Measurements from ENCODE around the gene ME2. TPM values are rescaled to one million over a fixed set of nuclear protein-coding genes. Genes with fewer than 3 reads are reported as not detected.

Gene ME2
- total RNA-seq, 1 experiment from 2014 or later: 49.4 TPM

DNA sequence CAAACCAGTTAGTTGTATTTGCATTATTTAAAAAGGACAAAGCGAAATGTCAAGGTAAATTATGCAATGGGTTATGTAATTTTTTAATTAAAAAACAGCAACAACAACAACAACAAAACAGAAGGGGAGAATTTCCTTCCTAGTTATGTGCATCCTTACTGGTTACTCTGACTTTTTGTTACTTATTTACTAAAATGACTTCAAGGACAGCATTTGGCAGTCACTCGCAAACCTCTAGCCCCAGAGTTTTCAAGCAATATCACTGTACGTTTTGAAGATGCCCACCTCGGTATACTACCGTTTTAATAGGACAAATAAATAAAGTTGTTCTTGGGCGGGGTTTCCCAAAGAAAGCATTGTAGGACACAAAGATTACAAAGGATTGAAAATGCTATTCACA is 34.4 kb upstream of the ME2 start:
- no peak overlapping the region for H2BK15ac ChIP-seq (ENCODE audit: low read depth, low read length)
- H3K4me3 Mint-ChIP-seq: no peak overlapping the region
- no peaks in the 10 kb centered on the region for H3K27me3 ChIP-seq (ENCODE audit: insufficient read depth, low read length)
- H4K5ac ChIP-seq (ENCODE audit: insufficient read length, low read depth, low read length): no peak overlapping the region
- DNase-seq: no peak
- H3K27me3 Mint-ChIP-seq (ENCODE audit: low read depth): no peaks in the 10 kb centered on the region; the same call in 1 of the 2 replicates
- no peak overlapping the region for H3K23ac ChIP-seq (ENCODE audit: insufficient read length, low read depth, low read length)
- H4K8ac ChIP-seq (replicated peaks; ENCODE audit: insufficient read length, low read depth, low read length): no peak overlapping the region
- no peak overlapping the region for H2BK12ac ChIP-seq (ENCODE audit: insufficient read length, low read depth, low read length)
- TF ChIP-seq, protein P1, sequence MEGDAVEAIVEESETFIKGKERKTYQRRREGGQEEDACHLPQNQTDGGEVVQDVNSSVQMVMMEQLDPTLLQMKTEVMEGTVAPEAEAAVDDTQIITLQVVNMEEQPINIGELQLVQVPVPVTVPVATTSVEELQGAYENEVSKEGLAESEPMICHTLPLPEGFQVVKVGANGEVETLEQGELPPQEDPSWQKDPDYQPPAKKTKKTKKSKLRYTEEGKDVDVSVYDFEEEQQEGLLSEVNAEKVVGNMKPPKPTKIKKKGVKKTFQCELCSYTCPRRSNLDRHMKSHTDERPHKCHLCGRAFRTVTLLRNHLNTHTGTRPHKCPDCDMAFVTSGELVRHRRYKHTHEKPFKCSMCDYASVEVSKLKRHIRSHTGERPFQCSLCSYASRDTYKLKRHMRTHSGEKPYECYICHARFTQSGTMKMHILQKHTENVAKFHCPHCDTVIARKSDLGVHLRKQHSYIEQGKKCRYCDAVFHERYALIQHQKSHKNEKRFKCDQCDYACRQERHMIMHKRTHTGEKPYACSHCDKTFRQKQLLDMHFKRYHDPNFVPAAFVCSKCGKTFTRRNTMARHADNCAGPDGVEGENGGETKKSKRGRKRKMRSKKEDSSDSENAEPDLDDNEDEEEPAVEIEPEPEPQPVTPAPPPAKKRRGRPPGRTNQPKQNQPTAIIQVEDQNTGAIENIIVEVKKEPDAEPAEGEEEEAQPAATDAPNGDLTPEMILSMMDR (conservative IDR thresholded peaks at IDR 0.05): no peak
- H3T11ph ChIP-seq (ENCODE audit: low read length): no peak overlapping the region
- H3K36me3 Mint-ChIP-seq (ENCODE audit: insufficient read depth in 1 of 3, low read depth in 3 of 3): no peaks in the 10 kb centered on the region
- no peaks in the 10 kb centered on the region; a peak in 1 of 4 replicates for H3K4me1 Mint-ChIP-seq
- no peaks in the 10 kb centered on the region for H4K20me1 ChIP-seq (ENCODE audit: control insufficient read depth, insufficient read depth, insufficient read length)
- no peak overlapping the region for H2AK5ac ChIP-seq (ENCODE audit: insufficient read length, low read length)
- no peak overlapping the region for H3K18ac ChIP-seq (ENCODE audit: insufficient read length, low read depth, low read length)
- no peaks in the 10 kb centered on the region for H3K9me3 ChIP-seq (ENCODE audit: control insufficient read depth, low read depth, low read length)
- H3K27ac ChIP-seq (ENCODE audit: insufficient read length, low read depth, low read length): no peak overlapping the region
- no peak overlapping the region for H2BK20ac ChIP-seq (ENCODE audit: low read depth, low read length, poor library complexity, severe bottlenecking)
- no peak overlapping the region for H2AFZ ChIP-seq (ENCODE audit: low read length)
- no peak overlapping the region for H3K14ac ChIP-seq (ENCODE audit: insufficient read depth, low read length)
- no peak overlapping the region for H2BK5ac ChIP-seq (ENCODE audit: insufficient read length, low read length)
- no peak overlapping the region for H3K4me2 ChIP-seq (ENCODE audit: insufficient read depth, insufficient read length, low read length)
- H2BK120ac ChIP-seq (ENCODE audit: low read depth, low read length, poor library complexity, severe bottlenecking): no peak overlapping the region
- H3K23me2 ChIP-seq (ENCODE audit: insufficient read length, low read depth, low read length, poor library complexity, severe bottlenecking): no peaks in the 10 kb centered on the region
- no peaks in the 10 kb centered on the region for H3K79me2 ChIP-seq (ENCODE audit: insufficient read depth, low read length)
- no peak overlapping the region for H4K91ac ChIP-seq (ENCODE audit: insufficient read length, low read depth, low read length)
- H3K4ac ChIP-seq (ENCODE audit: low read depth, low read length): no peak overlapping the region
- no peaks in the 10 kb centered on the region for H3K9me3 Mint-ChIP-seq
- no peak overlapping the region for H3K9ac ChIP-seq (ENCODE audit: extremely low read depth, insufficient read length, low read length)
- no peak overlapping the region for H3K56ac ChIP-seq (ENCODE audit: insufficient read length, low read depth, low read length)
- H3K79me1 ChIP-seq (ENCODE audit: insufficient read depth, low read depth, low read length, poor library complexity, severe bottlenecking): no peaks in the 10 kb centered on the region
- no peaks in the 10 kb centered on the region for H3K4me1 ChIP-seq (ENCODE audit: insufficient read depth, low read length)
- WGBS (ENCODE audit: extremely low coverage, insufficient read length, low lambda C conversion rate): no CpG with 5 or more reads among the region's 6 CpGs
- H3K27ac Mint-ChIP-seq: no peak overlapping the region

All from H9 (cell line).